Fibroblast of peridontal ligament (primary cell): ENCODE data around the gene SMAD7.

ENCODE experiments used
- DNase-seq: peaks from one replicate; pipeline ENCODE4 v3.0.0-alpha.2; 2010; ENCODE audit errors: extremely low read depth

The SMAD7 gene

GRCh38 chr18:48929941-48930713 lies 20.6 kb downstream of the SMAD7 start:
- peak; percentile 82 for DNase-seq

GRCh38 chr18:48929212-48929612 lies 21.6 kb downstream of the SMAD7 start:
- DNase-seq, result peak; percentile 29

- DNase-seq, result peak; percentile 44
Observed at GRCh38 chr18:48928787-48929186, 22.0 kb downstream of the SMAD7 start.

- no peak for DNase-seq
Observed at GRCh38 chr18:48927286-48928080, 23.3 kb downstream of the SMAD7 start.

GRCh38 chr18:48926420-48926857 lies 24.3 kb downstream of the SMAD7 start:
- DNase-seq, result no peak

- no peak for DNase-seq
Observed at GRCh38 chr18:48925491-48925780, 25.3 kb downstream of the SMAD7 start.

- DNase-seq, result peak; percentile 15
Observed at GRCh38 chr18:48924630-48925490, 25.9 kb downstream of the SMAD7 start.

- DNase-seq, result peak; percentile 35
Observed at GRCh38 chr18:48923746-48924629, 26.8 kb downstream of the SMAD7 start.

GRCh38 chr18:48922801-48923730 lies 27.7 kb downstream of the SMAD7 start:
- DNase-seq, result peak; percentile 69

- DNase-seq, result peak; percentile 24
Observed at GRCh38 chr18:48922226-48922800, 28.5 kb downstream of the SMAD7 start.

- no peak for DNase-seq
Observed at GRCh38 chr18:48921305-48922225, 29.2 kb downstream of the SMAD7 start.

- DNase-seq, result no peak
Observed at GRCh38 chr18:48920408-48921038, 30.2 kb downstream of the SMAD7 start.

- DNase-seq, result no peak
Observed at GRCh38 chr18:48919547-48919946, 31.2 kb downstream of the SMAD7 start.

GRCh38 chr18:48918660-48919456 lies 31.9 kb downstream of the SMAD7 start:
- no peak for DNase-seq

- no peak for DNase-seq
Observed at GRCh38 chr18:48917579-48918517, 32.9 kb downstream of the SMAD7 start.
